ENCODE results near the gene EIF2AK3. TPM values are rescaled to one million over a fixed set of nuclear protein-coding genes. Genes with fewer than 3 reads are reported as not detected.

EIF2AK3 gene
- total RNA-seq, 1 experiment from 2014 or later: 21.8 TPM

DNA sequence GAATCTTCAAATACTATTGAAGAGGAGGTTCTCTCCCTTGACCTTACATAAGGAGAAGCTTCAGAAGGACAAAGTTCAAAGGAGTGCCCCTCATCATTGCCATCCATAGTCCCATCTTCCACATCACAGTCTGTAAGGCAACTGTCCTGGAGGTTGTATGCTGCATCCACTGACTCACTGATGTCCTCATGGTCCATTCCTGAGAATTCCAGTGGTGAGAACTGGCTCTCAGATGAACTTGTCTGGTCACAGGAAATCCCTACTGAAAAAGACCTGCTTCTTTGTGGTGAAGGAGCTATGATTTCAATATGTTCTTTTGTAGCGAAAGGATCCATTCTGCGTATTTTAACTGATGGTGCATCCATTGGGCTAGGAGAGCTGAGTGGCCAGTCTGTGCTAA lies 52.2 kb downstream of the EIF2AK3 start:
- CTCF ChIA-PET: interaction anchor here (0.8 to 1.9 kb wide), 5 partner anchors 16 to 225 kb away, joined by 3 to 9 read pairs (median 4); no protein-coding TSS in a partner anchor
- intact Hi-C loops (cut with micrococcal nuclease): no loop called here
- no TSS peak for BruUV-seq (replicated peaks)
- POLR2A ChIA-PET: no interaction called here
- no peak overlapping the region for H3K27ac Mint-ChIP-seq (ENCODE audit: low read depth, unreplicated experiment)
- H3K4me3 Mint-ChIP-seq (ENCODE audit: unreplicated experiment): no peak overlapping the region
- H3K36me3 Mint-ChIP-seq (ENCODE audit: insufficient read depth, unreplicated experiment): peaks cover 69% of the 10 kb centered on the region
- no peaks in the 10 kb centered on the region for H3K4me1 Mint-ChIP-seq (ENCODE audit: insufficient read depth, unreplicated experiment)
- no peak for DNase-seq (ENCODE audit: unreplicated experiment)
- no peaks in the 10 kb centered on the region for H3K9me3 Mint-ChIP-seq (ENCODE audit: unreplicated experiment)
- TF ChIP-seq, protein P1, sequence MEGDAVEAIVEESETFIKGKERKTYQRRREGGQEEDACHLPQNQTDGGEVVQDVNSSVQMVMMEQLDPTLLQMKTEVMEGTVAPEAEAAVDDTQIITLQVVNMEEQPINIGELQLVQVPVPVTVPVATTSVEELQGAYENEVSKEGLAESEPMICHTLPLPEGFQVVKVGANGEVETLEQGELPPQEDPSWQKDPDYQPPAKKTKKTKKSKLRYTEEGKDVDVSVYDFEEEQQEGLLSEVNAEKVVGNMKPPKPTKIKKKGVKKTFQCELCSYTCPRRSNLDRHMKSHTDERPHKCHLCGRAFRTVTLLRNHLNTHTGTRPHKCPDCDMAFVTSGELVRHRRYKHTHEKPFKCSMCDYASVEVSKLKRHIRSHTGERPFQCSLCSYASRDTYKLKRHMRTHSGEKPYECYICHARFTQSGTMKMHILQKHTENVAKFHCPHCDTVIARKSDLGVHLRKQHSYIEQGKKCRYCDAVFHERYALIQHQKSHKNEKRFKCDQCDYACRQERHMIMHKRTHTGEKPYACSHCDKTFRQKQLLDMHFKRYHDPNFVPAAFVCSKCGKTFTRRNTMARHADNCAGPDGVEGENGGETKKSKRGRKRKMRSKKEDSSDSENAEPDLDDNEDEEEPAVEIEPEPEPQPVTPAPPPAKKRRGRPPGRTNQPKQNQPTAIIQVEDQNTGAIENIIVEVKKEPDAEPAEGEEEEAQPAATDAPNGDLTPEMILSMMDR (IDR thresholded peaks at IDR 0.05; ENCODE audit: unreplicated experiment): no peak
- no peaks in the 10 kb centered on the region for H3K27me3 Mint-ChIP-seq (ENCODE audit: insufficient read depth, unreplicated experiment)

DNA sequence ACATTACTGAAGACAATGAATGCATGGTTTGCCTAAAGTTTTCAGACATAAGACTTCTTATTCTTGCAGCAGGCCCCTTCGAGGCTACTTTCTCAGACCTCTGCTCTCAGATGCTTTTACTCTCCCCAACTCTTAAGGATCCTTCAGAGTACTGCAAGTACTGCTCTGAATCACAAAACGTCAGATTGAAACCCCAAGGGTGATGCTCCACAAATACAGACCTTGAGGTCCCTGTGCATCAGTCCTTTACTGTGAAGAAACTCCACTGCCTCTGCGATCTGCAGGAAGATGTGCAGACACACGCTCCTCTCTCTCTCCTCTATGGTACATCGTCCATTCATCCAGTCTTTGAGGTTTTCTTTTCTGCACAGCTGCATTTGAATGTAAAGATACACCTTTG lies 52.8 kb downstream of the EIF2AK3 start:
- ChIA-PET POLR2A (interaction anchor here (0.7 kb wide), 1 partner anchor 35 kb away, joined by 3 read pairs; no protein-coding TSS in a partner anchor), CTCF (no interaction called here)
- Mint-ChIP-seq H3K9me3 (ENCODE audit: unreplicated experiment) (no peaks in the 10 kb centered on the region), H3K36me3 (ENCODE audit: insufficient read depth, unreplicated experiment) (peaks cover 64% of the 10 kb centered on the region), H3K4me1 (ENCODE audit: insufficient read depth, unreplicated experiment) (no peaks in the 10 kb centered on the region), H3K4me3 (ENCODE audit: unreplicated experiment) (no peak overlapping the region), H3K27me3 (ENCODE audit: insufficient read depth, unreplicated experiment) (no peaks in the 10 kb centered on the region), H3K27ac (ENCODE audit: low read depth, unreplicated experiment) (no peak overlapping the region)
- TF ChIP-seq, protein P1 (IDR thresholded peaks at IDR 0.05; ENCODE audit: unreplicated experiment): no peak
- intact Hi-C loops (cut with micrococcal nuclease): no loop called here
- DNase-seq (ENCODE audit: unreplicated experiment): no peak
- no TSS peak for BruUV-seq (replicated peaks)

DNA sequence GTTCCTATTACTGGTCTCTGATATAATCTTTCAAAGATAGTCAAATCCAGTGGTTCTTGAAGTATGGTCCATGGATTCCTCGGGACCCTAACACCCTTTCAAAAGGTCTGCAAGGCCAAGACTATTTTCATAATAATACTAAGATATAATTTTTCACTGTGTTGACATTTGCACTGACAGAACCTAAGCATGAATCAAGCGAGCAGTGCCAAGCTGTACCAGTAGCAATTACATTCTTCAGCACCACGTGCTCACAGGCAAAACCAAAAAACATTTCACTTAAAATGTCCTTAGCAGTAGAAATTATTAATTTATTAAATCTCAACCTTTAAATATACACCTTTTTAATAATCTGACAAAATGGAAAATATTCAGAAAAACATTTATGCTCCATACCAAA lies 59.1 kb downstream of the EIF2AK3 start:
- H3K27ac Mint-ChIP-seq (ENCODE audit: low read depth, unreplicated experiment): no peak overlapping the region
- CTCF ChIA-PET: interaction anchor here (1.0 kb wide), 1 partner anchor 15 kb away, joined by 3 read pairs; no protein-coding TSS in a partner anchor
- POLR2A ChIA-PET: interaction anchor here (0.6 kb wide), 1 partner anchor 214 kb away, joined by 3 read pairs; no protein-coding TSS in a partner anchor
- H3K4me1 Mint-ChIP-seq (ENCODE audit: insufficient read depth, unreplicated experiment): no peaks in the 10 kb centered on the region
- no TSS peak for BruUV-seq (replicated peaks)
- no peak for DNase-seq (ENCODE audit: unreplicated experiment)
- no peaks in the 10 kb centered on the region for H3K9me3 Mint-ChIP-seq (ENCODE audit: unreplicated experiment)
- peaks cover 33% of the 10 kb centered on the region for H3K36me3 Mint-ChIP-seq (ENCODE audit: insufficient read depth, unreplicated experiment)
- TF ChIP-seq, protein P1 (IDR thresholded peaks at IDR 0.05; ENCODE audit: unreplicated experiment): no peak
- H3K27me3 Mint-ChIP-seq (ENCODE audit: insufficient read depth, unreplicated experiment): no peaks in the 10 kb centered on the region
- H3K4me3 Mint-ChIP-seq (ENCODE audit: unreplicated experiment): no peak overlapping the region
- intact Hi-C loops (cut with micrococcal nuclease): no loop called here

DNA sequence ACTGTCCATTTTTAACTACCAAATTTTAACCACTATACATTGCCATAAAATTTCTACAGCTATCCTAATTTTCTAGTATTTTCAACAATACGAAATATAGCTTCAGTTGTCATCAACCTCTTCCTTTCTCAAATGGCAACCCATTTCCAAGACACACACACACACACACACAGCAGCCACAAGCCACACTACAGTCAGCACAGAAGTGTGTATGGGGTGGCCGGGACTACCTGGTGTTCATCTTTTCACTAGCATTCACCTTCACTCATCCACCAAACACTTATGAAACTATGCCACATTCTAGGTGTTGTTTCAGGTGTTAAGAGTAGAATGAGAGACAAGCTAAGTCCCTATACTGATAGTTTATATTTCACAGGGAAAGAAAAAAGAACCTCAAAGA lies 62.9 kb downstream of the EIF2AK3 start:
- intact Hi-C loops (cut with micrococcal nuclease): no loop called here
- CTCF ChIA-PET: interaction anchor here (1.3 kb wide), 1 partner anchor 10 kb away, joined by 3 read pairs; no protein-coding TSS in a partner anchor
- no peaks in the 10 kb centered on the region for H3K27me3 Mint-ChIP-seq (ENCODE audit: insufficient read depth, unreplicated experiment)
- H3K27ac Mint-ChIP-seq (ENCODE audit: low read depth, unreplicated experiment): no peak overlapping the region
- peaks cover 39% of the 10 kb centered on the region for H3K36me3 Mint-ChIP-seq (ENCODE audit: insufficient read depth, unreplicated experiment)
- no peak overlapping the region for H3K4me3 Mint-ChIP-seq (ENCODE audit: unreplicated experiment)
- BruUV-seq (replicated peaks): no TSS peak
- no peaks in the 10 kb centered on the region for H3K4me1 Mint-ChIP-seq (ENCODE audit: insufficient read depth, unreplicated experiment)
- POLR2A ChIA-PET: interaction anchor here (0.8 kb wide), 1 partner anchor 19 kb away, joined by 3 read pairs; no protein-coding TSS in a partner anchor
- TF ChIP-seq, protein P1 (IDR thresholded peaks at IDR 0.05; ENCODE audit: unreplicated experiment): no peak
- H3K9me3 Mint-ChIP-seq (ENCODE audit: unreplicated experiment): no peaks in the 10 kb centered on the region
- DNase-seq (ENCODE audit: unreplicated experiment): no peak

Data from MCF 10A (cell line).